Heart left ventricle (tissue), 16 donors: ENCODE data around the gene PPP2R5D. TPM values are rescaled to one million over a fixed set of nuclear protein-coding genes. Genes with fewer than 3 reads are reported as not detected.
"Not testable (repeated sequence)": the region's sequence is repeated elsewhere in the genome, so short reads cannot be mapped to it uniquely, and the experiment has no call there.

Experiments
- ATAC-seq, 4 donors: fragments of 200-7000 bp; cut with Tn5 transposase; one replicate each; pipeline ENCODE4 v1.9.1; 2020 to 2022; ENCODE audit warnings: moderate library complexity in 4 of 4, mild to moderate bottlenecking in 3 of 4, moderate number of reproducible peaks in 1 of 4
- DNase-seq, 5 donors: peaks; one replicate each; pipeline ENCODE4 v3.0.0-alpha.2; 2020
- H3K27ac ChIP-seq, 12 donors: fragments of 200-600 bp; sonication (generic) in 4 of 12; one replicate each; pipeline versions ENCODE4 v1.5.0 to v1.8.0; 2016 to 2022; ENCODE audit warnings: mild to moderate bottlenecking in 2 of 12
- H3K27me3 ChIP-seq, 9 donors: fragments of 200-600 bp; sonication (generic) in 2 of 9; one replicate each; pipeline versions ENCODE4 v1.5.1 to v1.8.0; 2016 to 2022; ENCODE audit warnings: mild to moderate bottlenecking in 3 of 9
- H3K36me3 ChIP-seq, 9 donors: fragments of 200-600 bp; sonication (generic) in 2 of 9; one replicate each; pipeline versions ENCODE4 v1.5.0 to v1.8.0; 2018 to 2022; ENCODE audit warnings: mild to moderate bottlenecking in 2 of 9
- H3K4me1 ChIP-seq, 12 donors: fragments of 200-600 bp; sonication (generic) in 4 of 12; one replicate each; pipeline versions ENCODE4 v1.5.0 to v1.8.0; 2016 to 2022; ENCODE audit warnings: mild to moderate bottlenecking in 3 of 12
- H3K4me3 ChIP-seq, 12 donors: fragments of 200-600 bp; sonication (generic) in 4 of 12; one replicate each; pipeline versions ENCODE4 v1.5.0 to v1.8.0; 2017 to 2022; ENCODE audit warnings: mild to moderate bottlenecking in 9 of 12, moderate library complexity in 4 of 12
- H3K9me3 ChIP-seq, 12 donors: fragments of 200-600 bp; sonication (generic) in 4 of 12; one replicate each; pipeline versions ENCODE4 v1.5.0 to v1.8.0; 2016 to 2022; ENCODE audit warnings: mild to moderate bottlenecking in 1 of 12
- POLR2A ChIP-seq, 2 donors: fragments of 450-650 bp; IDR thresholded peaks; one replicate each; pipeline ENCODE4 v1.6.1; 2017; ENCODE audit warnings: antibody characterized with exemption in 2 of 2, mild to moderate bottlenecking in 2 of 2, moderate library complexity in 2 of 2
- WGBS, 4 donors: extraction: QIAGEN DNeasy Blood & Tissue Kit in 2 of 4; methylation state at CpG; one replicate each; pipeline versions ENCODE4 v1.1.5 to v1.1.7; 2013 to 2018; 5-methylcytosine and 5-hydroxymethylcytosine counted together
- intact Hi-C, 10 donors: fragments of 100-400 bp; cut with DNase I; formaldehyde crosslinking; loops; one replicate each; pipeline versions ENCODE4 v1.11.1 to v1.14.2; 2022
- polyA plus RNA-seq, 2 donors: library from polyadenylated mRNA; stranded (reverse); fragments of 200-250 nt; gene quantifications; one replicate each; pipeline ENCODE4 v1.2.3, GENCODE V29; 2013
- total RNA-seq, 9 donors: library from RNA; depleted of rRNA in 2 of 9; stranded (reverse); fragments of >200 nt in 2 of 9; fragmentation: NEBNext Ultra II Directional in 3 of 9; extraction: Animal tissue kit (Norgen Biotek cat#: 25700) in 3 of 9; gene quantifications; one replicate each; pipeline versions ENCODE4 v1.1.0 to v1.2.4, GENCODE V29; 2016 to 2023
- TF ChIP-seq, protein P1 (sequence below), 12 donors: fragments of 200-600 bp; sonication (generic) in 4 of 12; IDR thresholded peaks; one replicate each; pipeline versions ENCODE4 v1.5.0 to v1.8.0; 2018 to 2022; ENCODE audit warnings: antibody characterized with exemption in 12 of 12, mild to moderate bottlenecking in 5 of 12
- donor health status: ischemic (EF 13 %, LVEDD 7.1; RV severe dilation, severe dysfunction).
- donor health status: healthy with polysubstance abuse.
- donor health status: DM: no; HTN: yes; CAD: no.
- donor health status: DM: no; HTN: no; CAD: no.
- donor health status: ischemic (EF 25% LVEDD 6.9; RV normal size, moderate dysfunction).
- donor health status: ischemic (EF 25% LVEDD 5.7; RV mildly dilated, moderate dysfunction).
- donor health status: healthy.
- donor health status: DM: yes; HTN: yes; CAD: no.
- donor health status: ischemic (EF 35%, LVEDD 5.7; RV mildly dilated, moderate dysfunction).
- donor health status: nonischemic (EF 11% LVEDD 7.7; RV severe dilation, severe dysfunction).
- donor health status: DM: yes; HTN: yes; CAD: no.
- donor health status: PGD.
- donor health status: ischemic (EF 29% LVEDD 5.4; RV normal size, mild dysfunction).
- donor health status: nonischemic (EF 23%, LVEDD 6.1; RV moderate dilation, normal function).

PPP2R5D gene
- total and polyA plus RNA-seq, 11 donors, result 21.4 to 51.3 (median 35.1) TPM

DNA sequence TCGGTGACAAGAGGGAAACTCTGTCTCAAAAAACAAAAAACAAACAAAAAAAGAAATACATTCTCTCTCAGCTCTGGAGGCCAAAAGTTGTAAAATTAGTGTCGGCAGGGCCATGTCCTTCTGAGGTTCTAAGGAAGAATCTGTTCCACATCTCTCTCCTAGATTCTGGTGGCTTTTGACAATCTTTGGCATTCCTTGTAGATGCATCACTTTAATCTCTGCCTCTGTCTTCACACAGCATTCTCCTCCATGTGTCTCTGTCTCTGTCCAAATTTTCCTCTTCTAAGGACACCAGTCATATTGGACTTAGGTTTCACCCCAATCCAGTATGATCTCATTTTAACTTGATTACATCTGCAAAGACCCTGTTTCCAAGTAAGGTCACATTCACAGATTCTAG is 9.1 kb downstream of the PPP2R5D start:
- Histone ChIP-seq H3K27me3 (no peaks in the 10 kb centered on the region), H3K27ac (no peak overlapping the region), H3K4me1 (peaks cover 0 to 6% (median 4%) of the 10 kb centered on the region in 12 donors), H3K4me3 (no peak overlapping the region), H3K36me3 (peaks cover 0 to 51% (median 29%) of the 10 kb centered on the region in 9 donors), H3K9me3 (no peaks in the 10 kb centered on the region)
- DNase-seq (no peak), ATAC-seq (no peak)
- no peak for TF ChIP-seq POLR2A (IDR thresholded peaks at IDR 0.05)
- TF ChIP-seq, protein P1, sequence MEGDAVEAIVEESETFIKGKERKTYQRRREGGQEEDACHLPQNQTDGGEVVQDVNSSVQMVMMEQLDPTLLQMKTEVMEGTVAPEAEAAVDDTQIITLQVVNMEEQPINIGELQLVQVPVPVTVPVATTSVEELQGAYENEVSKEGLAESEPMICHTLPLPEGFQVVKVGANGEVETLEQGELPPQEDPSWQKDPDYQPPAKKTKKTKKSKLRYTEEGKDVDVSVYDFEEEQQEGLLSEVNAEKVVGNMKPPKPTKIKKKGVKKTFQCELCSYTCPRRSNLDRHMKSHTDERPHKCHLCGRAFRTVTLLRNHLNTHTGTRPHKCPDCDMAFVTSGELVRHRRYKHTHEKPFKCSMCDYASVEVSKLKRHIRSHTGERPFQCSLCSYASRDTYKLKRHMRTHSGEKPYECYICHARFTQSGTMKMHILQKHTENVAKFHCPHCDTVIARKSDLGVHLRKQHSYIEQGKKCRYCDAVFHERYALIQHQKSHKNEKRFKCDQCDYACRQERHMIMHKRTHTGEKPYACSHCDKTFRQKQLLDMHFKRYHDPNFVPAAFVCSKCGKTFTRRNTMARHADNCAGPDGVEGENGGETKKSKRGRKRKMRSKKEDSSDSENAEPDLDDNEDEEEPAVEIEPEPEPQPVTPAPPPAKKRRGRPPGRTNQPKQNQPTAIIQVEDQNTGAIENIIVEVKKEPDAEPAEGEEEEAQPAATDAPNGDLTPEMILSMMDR (IDR thresholded peaks at IDR 0.05), result no peak
- intact Hi-C loops, result no loop called here
- WGBS, 4 donors, result 91 to 98% (median 96%) methylated on average over 2 of the region's 2 CpGs

DNA sequence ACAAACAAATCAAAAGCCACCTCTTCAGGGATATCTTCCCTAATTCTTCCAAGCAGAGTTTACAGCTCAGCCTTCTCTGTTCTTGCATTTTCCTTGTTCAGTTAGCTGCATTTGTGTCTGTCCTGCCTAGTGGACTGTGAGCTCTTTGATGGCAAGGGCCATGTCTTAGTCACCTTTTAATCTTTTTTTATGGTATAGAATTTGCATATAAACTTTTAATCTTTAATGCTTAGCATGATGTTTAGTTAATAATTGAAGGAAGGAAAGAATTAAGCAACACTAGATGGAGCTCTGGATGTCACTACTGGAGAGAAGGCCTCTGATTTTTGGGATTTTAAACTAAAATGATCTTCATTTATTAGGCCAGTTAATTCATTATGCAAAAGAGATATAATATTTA is 12.1 kb downstream of the PPP2R5D start:
- DNase-seq (no peak), ATAC-seq (no peak)
- TF ChIP-seq POLR2A (IDR thresholded peaks at IDR 0.05), result no peak
- TF ChIP-seq, protein P1 (IDR thresholded peaks at IDR 0.05), result peak in 1 of 12 donors; percentile 9
- intact Hi-C loops, result no loop called here
- no peaks in the 10 kb centered on the region for H3K27me3 ChIP-seq
- no peaks in the 10 kb centered on the region for H3K9me3 ChIP-seq
- H3K36me3 ChIP-seq, result peaks cover 0 to 23% (median 4%) of the 10 kb centered on the region in 9 donors
- no peak overlapping the region for H3K4me3 ChIP-seq
- no peak overlapping the region for H3K27ac ChIP-seq
- H3K4me1 ChIP-seq, result no peaks in the 10 kb centered on the region

DNA sequence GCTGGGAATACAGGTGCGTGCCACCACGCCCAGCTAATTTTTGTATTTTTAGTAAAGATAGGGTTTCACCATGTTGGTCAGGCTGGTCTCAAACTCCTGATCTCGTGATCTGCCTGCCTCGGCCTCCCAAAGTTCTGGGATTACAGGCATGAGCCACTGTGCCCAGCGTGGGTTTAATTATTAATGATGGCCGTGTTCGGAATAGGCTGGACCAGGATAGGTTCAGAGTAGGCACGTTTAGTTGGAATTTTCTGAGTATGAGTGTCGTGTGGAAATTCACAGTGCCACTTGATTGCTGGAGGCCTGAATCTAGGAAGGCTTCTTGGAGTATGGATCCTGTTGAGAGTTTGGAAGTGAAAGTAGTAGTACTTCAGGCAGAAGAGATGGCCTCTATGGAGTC is 13.8 kb downstream of the PPP2R5D start:
- H3K4me1 ChIP-seq, ATAC-seq, H3K27me3 ChIP-seq, H3K9me3 ChIP-seq, H3K27ac ChIP-seq, H3K4me3 ChIP-seq, intact Hi-C loops: not testable (repeated sequence)
- WGBS, 4 donors, result 92 to 98% (median 95%) methylated on average over 9 of the region's 9 CpGs
- DNase-seq, result peak in 1 of 5 donors; percentile 0
- peaks cover 0 to 20% (median 3%) of the 10 kb centered on the region in 9 donors for H3K36me3 ChIP-seq

DNA sequence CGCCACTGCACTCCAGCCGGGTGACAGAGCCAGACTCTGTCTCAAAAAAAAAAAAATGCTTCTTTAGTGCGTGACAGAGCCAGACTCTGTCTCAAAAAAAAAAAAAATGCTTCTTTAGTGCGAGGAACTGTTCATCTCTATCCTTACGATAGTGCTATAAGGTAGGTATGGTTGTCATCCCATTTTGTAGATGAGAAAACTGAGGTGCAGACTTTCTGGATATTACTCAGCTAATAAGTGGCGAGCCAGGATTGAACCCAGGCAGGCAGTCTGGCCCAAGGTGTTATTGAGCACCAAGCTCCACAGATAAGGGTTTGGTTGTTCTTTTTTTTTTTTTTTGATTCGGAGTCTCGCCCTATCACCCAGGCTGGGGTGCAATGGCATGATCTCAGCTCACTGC is 17.5 kb downstream of the PPP2R5D start:
- Histone ChIP-seq H3K27me3 (no peaks in the 10 kb centered on the region), H3K27ac (no peak overlapping the region), H3K9me3 (no peaks in the 10 kb centered on the region), H3K36me3 (peaks cover 0 to 34% (median 12%) of the 10 kb centered on the region in 9 donors), H3K4me1 (no peaks in the 10 kb centered on the region), H3K4me3 (no peak overlapping the region)
- WGBS, 4 donors, result 94 to 98% (median 96%) methylated on average over 8 of the region's 8 CpGs
- DNase-seq (no peak), ATAC-seq (no peak)
- intact Hi-C loops, result no loop called here
- TF ChIP-seq, protein P1 (IDR thresholded peaks at IDR 0.05), result no peak
- no peak for TF ChIP-seq POLR2A (IDR thresholded peaks at IDR 0.05)

DNA sequence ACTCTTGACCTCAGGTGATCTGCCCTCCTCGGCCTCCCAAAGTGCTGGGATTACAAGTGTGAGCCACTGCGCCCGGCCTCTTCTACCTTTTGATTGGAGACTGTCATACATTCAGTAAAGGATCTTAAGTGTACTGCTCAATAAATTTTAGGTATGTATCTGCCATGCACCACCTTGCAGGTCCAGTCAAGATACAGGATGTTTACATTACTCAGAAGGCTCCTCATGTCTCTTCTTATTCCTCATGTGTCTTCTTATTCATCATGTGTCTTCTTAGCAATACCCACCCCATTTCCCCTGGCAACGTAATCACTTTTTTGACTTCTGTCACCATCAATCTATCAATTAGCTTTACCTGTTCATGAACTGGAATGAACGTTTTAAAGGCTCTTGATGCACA is 21.5 kb downstream of the PPP2R5D start:
- intact Hi-C loops, result loop anchor here in 3 of 10 donors (5.0 kb wide), 2 partner anchors 121 to 136 kb away; no protein-coding TSS in a partner anchor
- ATAC-seq, result no peak
- Histone ChIP-seq H3K4me1 (peaks cover 0 to 6% (median 0%) of the 10 kb centered on the region in 12 donors), H3K4me3 (no peak overlapping the region), H3K36me3 (peaks cover 0 to 74% (median 51%) of the 10 kb centered on the region in 9 donors), H3K27ac (no peak overlapping the region), H3K27me3 (no peaks in the 10 kb centered on the region), H3K9me3 (no peaks in the 10 kb centered on the region)
- 91 to 93% (median 92%) methylated on average over 5 of the region's 5 CpGs for WGBS, 4 donors
- TF ChIP-seq POLR2A (IDR thresholded peaks at IDR 0.05), result no peak
- TF ChIP-seq, protein P1 (IDR thresholded peaks at IDR 0.05), result no peak
- no peak for DNase-seq
